ENCODE data around the gene HEY2. TPM values are rescaled to one million over a fixed set of nuclear protein-coding genes. Genes with fewer than 3 reads are reported as not detected.

Gene HEY2
- total RNA-seq, 1 donor from 2014 or later: not detected

GRCh38 chr6:125806813-125807212, 57.4 kb downstream of the HEY2 start:
- H3K4me3 ChIP-seq (ENCODE audit: low read depth, low read length): no peak overlapping the region
- no peak for DNase-seq (ENCODE audit: low read depth)
- TF ChIP-seq CTCF (conservative IDR thresholded peaks at IDR 0.05; ENCODE audit: low read depth, low read length): no peak

- no peak for DNase-seq (ENCODE audit: low read depth)
- no peak for TF ChIP-seq CTCF (conservative IDR thresholded peaks at IDR 0.05; ENCODE audit: low read depth, low read length)
- H3K4me3 ChIP-seq (ENCODE audit: low read depth, low read length): no peak overlapping the region
These were observed 57.9 kb downstream of the HEY2 start for GRCh38 chr6:125807293-125807692.

- no peak for TF ChIP-seq CTCF (conservative IDR thresholded peaks at IDR 0.05; ENCODE audit: low read depth, low read length)
- no peak overlapping the region for H3K4me3 ChIP-seq (ENCODE audit: low read depth, low read length)
- no peak for DNase-seq (ENCODE audit: low read depth)
These were observed 58.6 kb downstream of the HEY2 start for GRCh38 chr6:125808060-125808459.

GRCh38 chr6:125808591-125808990, 59.2 kb downstream of the HEY2 start:
- TF ChIP-seq CTCF (conservative IDR thresholded peaks at IDR 0.05; ENCODE audit: low read depth, low read length): no peak
- DNase-seq (ENCODE audit: low read depth): no peak
- H3K4me3 ChIP-seq (ENCODE audit: low read depth, low read length): no peak overlapping the region

GRCh38 chr6:125809570-125810170, 60.2 kb downstream of the HEY2 start:
- TF ChIP-seq CTCF (conservative IDR thresholded peaks at IDR 0.05; ENCODE audit: low read depth, low read length): no peak
- no peak for DNase-seq (ENCODE audit: low read depth)

GRCh38 chr6:125810445-125810844, 61.0 kb downstream of the HEY2 start:
- DNase-seq (ENCODE audit: low read depth): no peak
- TF ChIP-seq CTCF (conservative IDR thresholded peaks at IDR 0.05; ENCODE audit: low read depth, low read length): no peak

More at GRCh38 chr6:125809570-125810170, 60.2 kb downstream of the HEY2 start:
- H3K4me3 ChIP-seq (ENCODE audit: low read depth, low read length): no peak overlapping the region

More at GRCh38 chr6:125810445-125810844, 61.0 kb downstream of the HEY2 start:
- no peak overlapping the region for H3K4me3 ChIP-seq (ENCODE audit: low read depth, low read length)

Other genes with a start within 250 kb of the HEY2 start
- 8.2 and 8.3 TPM in 2 replicates for gene NCOA7, start 41.3 kb downstream of the HEY2 start, total RNA-seq
- 9.8 and 12.8 TPM in 2 replicates for gene HINT3, start 207.1 kb downstream of the HEY2 start, total RNA-seq
- gene TRMT11, start 236.9 kb downstream of the HEY2 start, total RNA-seq: 19.7 and 24.2 TPM in 2 replicates

All from epithelial cell of proximal tubule (primary cell).